Esophagus squamous epithelium (tissue), 4 donors: Measurements from ENCODE around the gene MPST.

ENCODE experiments used
- POLR2A ChIP-seq, 4 donors: fragments of 450-650 bp; IDR thresholded peaks; one replicate each; pipeline ENCODE4 v1.6.1; 2017; ENCODE audit warnings: antibody characterized with exemption in 4 of 4, mild to moderate bottlenecking in 4 of 4, moderate library complexity in 3 of 4
- TF ChIP-seq, protein P1 (sequence below), 6 experiments: fragments of 450-650 bp in 4 of 6; fragments of 200-600 bp in 2 of 6; sonication (generic) in 2 of 6; IDR thresholded peaks; one replicate each; pipeline ENCODE4 v1.5.1; 2016 to 2019; ENCODE audit warnings: antibody characterized with exemption in 6 of 6, mild to moderate bottlenecking in 4 of 6, moderate library complexity in 4 of 6

DNA sequence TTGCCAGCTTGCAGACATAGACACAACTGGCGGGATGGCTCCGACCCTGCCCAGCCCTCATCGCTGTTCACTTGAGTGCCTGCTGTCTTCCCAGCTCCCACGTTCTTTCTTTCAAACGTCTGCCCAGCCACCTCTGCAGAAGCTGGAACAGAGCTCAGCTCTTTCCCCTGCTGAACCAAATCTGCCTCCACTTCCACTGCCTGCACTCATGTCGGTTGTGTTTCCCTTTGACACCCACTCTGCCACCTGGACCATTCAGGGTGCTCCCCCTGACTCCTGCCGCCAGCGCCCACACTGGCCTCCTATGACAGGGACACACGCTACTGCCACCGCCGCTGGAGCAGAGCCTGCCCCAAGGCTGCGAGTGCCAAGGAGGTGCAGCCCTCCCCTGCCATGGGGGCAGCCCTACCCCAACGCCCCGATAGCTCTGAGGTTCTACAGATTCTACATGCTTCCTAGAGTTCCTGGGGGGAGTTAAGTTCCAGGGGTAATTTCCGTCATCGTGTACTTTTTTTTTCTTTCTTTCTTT is 38.2 kb upstream of the MPST start:
- TF ChIP-seq, protein P1, sequence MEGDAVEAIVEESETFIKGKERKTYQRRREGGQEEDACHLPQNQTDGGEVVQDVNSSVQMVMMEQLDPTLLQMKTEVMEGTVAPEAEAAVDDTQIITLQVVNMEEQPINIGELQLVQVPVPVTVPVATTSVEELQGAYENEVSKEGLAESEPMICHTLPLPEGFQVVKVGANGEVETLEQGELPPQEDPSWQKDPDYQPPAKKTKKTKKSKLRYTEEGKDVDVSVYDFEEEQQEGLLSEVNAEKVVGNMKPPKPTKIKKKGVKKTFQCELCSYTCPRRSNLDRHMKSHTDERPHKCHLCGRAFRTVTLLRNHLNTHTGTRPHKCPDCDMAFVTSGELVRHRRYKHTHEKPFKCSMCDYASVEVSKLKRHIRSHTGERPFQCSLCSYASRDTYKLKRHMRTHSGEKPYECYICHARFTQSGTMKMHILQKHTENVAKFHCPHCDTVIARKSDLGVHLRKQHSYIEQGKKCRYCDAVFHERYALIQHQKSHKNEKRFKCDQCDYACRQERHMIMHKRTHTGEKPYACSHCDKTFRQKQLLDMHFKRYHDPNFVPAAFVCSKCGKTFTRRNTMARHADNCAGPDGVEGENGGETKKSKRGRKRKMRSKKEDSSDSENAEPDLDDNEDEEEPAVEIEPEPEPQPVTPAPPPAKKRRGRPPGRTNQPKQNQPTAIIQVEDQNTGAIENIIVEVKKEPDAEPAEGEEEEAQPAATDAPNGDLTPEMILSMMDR (IDR thresholded peaks at IDR 0.05) = no peak
- TF ChIP-seq POLR2A (IDR thresholded peaks at IDR 0.05) = no peak
